ENCODE data around the gene IMMP2L. TPM values are rescaled to one million over a fixed set of nuclear protein-coding genes. Genes with fewer than 3 reads are reported as not detected.

IMMP2L gene
- total and polyA plus RNA-seq, 2 of the 8 experiments (the other 6 are each of a cell fraction or from before 2014, with no cell fraction given): 2.3 to 10.1 TPM

DNA sequence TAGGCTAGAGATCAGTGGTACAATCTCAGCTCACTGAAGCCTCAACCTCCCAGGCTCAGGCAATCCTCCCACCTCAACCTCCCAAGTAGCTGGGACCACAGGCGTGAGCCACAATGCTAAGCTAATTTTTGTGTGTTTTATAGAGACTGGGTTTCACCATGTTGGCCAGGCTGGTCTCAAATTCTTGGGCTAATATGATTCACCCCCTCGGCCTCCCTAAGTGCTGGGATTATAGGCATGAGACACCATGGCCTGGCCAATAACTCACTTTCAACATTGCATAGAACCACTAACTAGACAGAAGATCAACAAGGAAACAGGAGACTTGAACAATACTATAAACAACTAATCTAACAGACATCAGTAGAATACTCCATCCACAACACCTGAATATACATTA lies 279.7 kb downstream of the IMMP2L start:
- Histone ChIP-seq H2AFZ (ENCODE audit: low read length) (no peak overlapping the region), H3K4ac (replicated peaks; ENCODE audit: insufficient read length, low read depth, low read length) (no peak overlapping the region), H3K4me1 (replicated peaks in 1 of 4; ENCODE audit: control insufficient read depth in 3 of 4, insufficient read depth in 4 of 4, low read length in 3 of 4) (no peaks in the 10 kb centered on the region), H3K79me2 (ENCODE audit: control insufficient read depth in 1 of 2, insufficient read depth in 2 of 2, low read length in 2 of 2) (no peaks in the 10 kb centered on the region), H3K56ac (replicated peaks; ENCODE audit: insufficient read length, low read depth, low read length) (no peak overlapping the region), H3K23me2 (ENCODE audit: low read depth, low read length) (no peaks in the 10 kb centered on the region), H3K36me3 (ENCODE audit: control insufficient read depth in 2 of 4, insufficient read depth in 4 of 4, low read length in 3 of 4) (no peaks in the 10 kb centered on the region), H3K27me3 (replicated peaks in 1 of 4; ENCODE audit: control insufficient read depth in 3 of 4, extremely low read depth in 1 of 4, insufficient read depth in 3 of 4, low read length in 3 of 4) (no peaks in the 10 kb centered on the region), H2BK5ac (ENCODE audit: low read depth, low read length) (no peak overlapping the region), H4K20me1 (replicated peaks in 1 of 2; ENCODE audit: control insufficient read depth in 1 of 2, insufficient read depth in 2 of 2, low read length in 2 of 2) (no peaks in the 10 kb centered on the region), H2BK15ac (ENCODE audit: low read length) (no peak overlapping the region), H3K79me1 (ENCODE audit: low read depth, low read length) (no peaks in the 10 kb centered on the region), H4K8ac (ENCODE audit: extremely low read depth, insufficient read depth, low read length) (no peak overlapping the region), H2AK5ac (ENCODE audit: low read depth, low read length) (no peak overlapping the region), H3K9me3 (ENCODE audit: insufficient read depth in 2 of 2, low read depth in 1 of 2, low read length in 1 of 2) (no peaks in the 10 kb centered on the region), H3K27ac (ENCODE audit: low read depth, low read length) (no peak overlapping the region), H3K18ac (ENCODE audit: extremely low read depth, low read length) (no peak overlapping the region), H3K4me2 (ENCODE audit: insufficient read depth in 1 of 2, low read depth in 2 of 2, low read length in 2 of 2) (no peak overlapping the region), H2BK120ac (replicated peaks; ENCODE audit: low read depth, low read length) (no peak overlapping the region), H2BK20ac (ENCODE audit: low read length) (no peak overlapping the region), H4K5ac (ENCODE audit: insufficient read length, low read depth, low read length) (no peak overlapping the region), H3K9ac (replicated peaks in 1 of 4; ENCODE audit: extremely low read depth in 1 of 4, low read depth in 3 of 4, low read length in 3 of 4) (no peak overlapping the region), H3K4me3 (ENCODE audit: extremely low read depth in 1 of 4, insufficient read depth in 2 of 4, low read depth in 3 of 4, low read length in 4 of 4) (no peak overlapping the region), H3K23ac (ENCODE audit: insufficient read length) (no peak overlapping the region), H3K14ac (ENCODE audit: insufficient read length) (no peak overlapping the region), H4K91ac (replicated peaks; ENCODE audit: insufficient read length, low read length) (no peak overlapping the region), H2BK12ac (ENCODE audit: low read depth, low read length) (no peak overlapping the region)
- POLR2A ChIA-PET (ENCODE audit: partially characterized antibody): no interaction called here
- DNase-seq (ENCODE audit: low read depth in 1 of 2, low spot score in 2 of 2) (no peak), FAIRE-seq (no peak)
- 87% methylated on average over 2 of the region's 2 CpGs; no CpG with 5 or more reads in 1 of the 2 experiments for WGBS, 2 experiments (ENCODE audit: extremely low coverage in 1 of 2, insufficient coverage in 1 of 2, insufficient read length in 1 of 2, insufficient replicate concordance in 2 of 2, low coverage in 1 of 2, low lambda C conversion rate in 2 of 2, missing lambda C conversion rate in 1 of 2)
- TF ChIP-seq BACH1 (IDR thresholded peaks at IDR 0.05; ENCODE audit: low read length): no peak
- no peak for TF ChIP-seq SAP30 (IDR thresholded peaks at IDR 0.05; ENCODE audit: insufficient read depth, insufficient replicate concordance, low read length)
- no peak for TF ChIP-seq CREB1 (IDR thresholded peaks at IDR 0.05)
- no peak for TF ChIP-seq SP2 (IDR thresholded peaks at IDR 0.05; ENCODE audit: low read length)
- no peak for TF ChIP-seq JUND (IDR thresholded peaks at IDR 0.05; ENCODE audit: low read length)
- no peak for TF ChIP-seq SUZ12 (IDR thresholded peaks at IDR 0.05; ENCODE audit: low read length)
- TF ChIP-seq EZH2 (IDR thresholded peaks at IDR 0.05; ENCODE audit: low read depth, low read length, severe bottlenecking): no peak
- no peak for TF ChIP-seq RAD21 (IDR thresholded peaks at IDR 0.05 in 1 of 2, conservative IDR thresholded peaks at IDR 0.05 in 1 of 2; ENCODE audit: low read depth in 2 of 2, low read length in 2 of 2)
- TF ChIP-seq ZNF274 (IDR thresholded peaks at IDR 0.05; ENCODE audit: borderline replicate concordance, extremely low read depth, low read length): no peak
- TF ChIP-seq SIN3A (conservative IDR thresholded peaks at IDR 0.05 in 1 of 2, IDR thresholded peaks at IDR 0.05 in 1 of 2; ENCODE audit: low read depth in 1 of 2, low read length in 2 of 2): no peak
- no peak for TF ChIP-seq POLR2AphosphoS5 (IDR thresholded peaks at IDR 0.05; ENCODE audit: low read depth, low read length)
- CTCF ChIA-PET (ENCODE audit: partially characterized antibody): no interaction called here

All from H1 (cell line).